GM12874 (cell line): ENCODE results near the gene PUM2.

Experiments
- CTCF ChIP-seq: IDR thresholded peaks from 2 replicates; pipeline ENCODE4 v1.5.1; 2011; ENCODE audit warnings: low read depth, mild to moderate bottlenecking, control low read depth, low read length, moderate library complexity; ENCODE audit not compliant: insufficient read depth

The PUM2 gene

GRCh38 chr2:20229322-20230113 is 121.1 kb downstream of the PUM2 start:
- no peak for TF ChIP-seq CTCF

GRCh38 chr2:20227894-20228505 is 122.6 kb downstream of the PUM2 start:
- no peak for TF ChIP-seq CTCF

GRCh38 chr2:20226152-20226545 is 124.5 kb downstream of the PUM2 start:
- no peak for TF ChIP-seq CTCF

GRCh38 chr2:20225294-20226151 is 125.1 kb downstream of the PUM2 start:
- TF ChIP-seq CTCF, result peak; percentile 77

GRCh38 chr2:20224716-20225293 is 125.8 kb downstream of the PUM2 start, which contains the start of gene SDC1:
TSS of gene SDC1 (minus strand) at chr2:20225130. CDS start at chr2:20224867, 263 bp downstream.
- TF ChIP-seq CTCF, result no peak

- TF ChIP-seq CTCF, result no peak
These were observed 126.4 kb downstream of the PUM2 start for GRCh38 chr2:20224164-20224715.
